Measurements from ENCODE around the gene STAT3. TPM values are rescaled to one million over a fixed set of nuclear protein-coding genes. Genes with fewer than 3 reads are reported as not detected.

The STAT3 gene
- total and polyA plus RNA-seq, 2 of the 13 experiments (the other 11 are each of a cell fraction or from before 2014, with no cell fraction given) = 61.8 to 62.4 TPM

DNA sequence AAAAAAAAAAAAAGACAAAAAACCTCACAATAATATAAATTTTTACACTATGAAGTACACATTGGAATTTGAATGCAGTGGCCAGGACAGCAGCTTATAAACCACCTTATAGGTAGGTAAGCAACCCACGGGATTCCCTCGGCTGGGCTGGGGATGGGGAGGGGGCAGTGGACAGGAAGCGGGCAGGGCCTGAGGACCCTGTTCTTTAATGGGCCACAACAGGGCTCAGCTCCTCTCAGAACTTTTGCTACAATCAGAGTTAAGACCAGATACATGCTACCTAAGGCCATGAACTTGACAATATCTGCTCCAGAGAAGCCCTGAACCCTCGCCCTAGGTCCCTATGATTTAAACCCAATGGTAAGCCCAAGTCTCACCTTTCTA, 74.9 kb downstream of the STAT3 start:
- H3K4me2 ChIP-seq (ENCODE audit: low read depth, low read length) = no peak overlapping the region; the same call in 1 of the 2 replicates
- no peaks in the 10 kb centered on the region for H3K27me3 ChIP-seq (ENCODE audit: control insufficient read depth in 1 of 2, insufficient read depth in 2 of 2, low read length in 2 of 2)
- peak overlapping the region; percentile 73 for H3K27ac ChIP-seq (ENCODE audit: extremely low read length, insufficient read depth, low read length)
- no peak overlapping the region for H3K4me3 ChIP-seq (replicated peaks in 1 of 3; ENCODE audit: insufficient read depth in 1 of 3, low read depth in 2 of 3, low read length in 3 of 3)
- no peak overlapping the region for H3K9ac ChIP-seq (ENCODE audit: insufficient read depth, low read depth, low read length)
- FAIRE-seq (no peak), DNase-seq (ENCODE audit: low spot score) (no peak), ATAC-seq (no peak)
- intact Hi-C loops (cut with micrococcal nuclease; ENCODE audit: unreplicated experiment) = no loop called here
- H3K9me3 ChIP-seq (ENCODE audit: low read length) = no peaks in the 10 kb centered on the region
- peaks cover 5 to 22% of the 10 kb centered on the region in 2 experiments; a peak in 4 of 5 replicates for H3K36me3 ChIP-seq (replicated peaks in 1 of 2; ENCODE audit: control insufficient read depth in 1 of 2, insufficient read depth in 2 of 2, low read length in 2 of 2)
- no peaks in the 10 kb centered on the region for H4K20me1 ChIP-seq (ENCODE audit: insufficient read depth, low read length)
- H2AFZ ChIP-seq (ENCODE audit: low read length) = no peak overlapping the region
- no peak for TF ChIP-seq ZNF747 (CRISPR knock-in tag; IDR thresholded peaks at IDR 0.05; ENCODE audit: borderline replicate concordance)
- TF ChIP-seq ZNF432 (CRISPR knock-in tag; IDR thresholded peaks at IDR 0.05; ENCODE audit: borderline replicate concordance) = no peak
- TF ChIP-seq, protein P1, sequence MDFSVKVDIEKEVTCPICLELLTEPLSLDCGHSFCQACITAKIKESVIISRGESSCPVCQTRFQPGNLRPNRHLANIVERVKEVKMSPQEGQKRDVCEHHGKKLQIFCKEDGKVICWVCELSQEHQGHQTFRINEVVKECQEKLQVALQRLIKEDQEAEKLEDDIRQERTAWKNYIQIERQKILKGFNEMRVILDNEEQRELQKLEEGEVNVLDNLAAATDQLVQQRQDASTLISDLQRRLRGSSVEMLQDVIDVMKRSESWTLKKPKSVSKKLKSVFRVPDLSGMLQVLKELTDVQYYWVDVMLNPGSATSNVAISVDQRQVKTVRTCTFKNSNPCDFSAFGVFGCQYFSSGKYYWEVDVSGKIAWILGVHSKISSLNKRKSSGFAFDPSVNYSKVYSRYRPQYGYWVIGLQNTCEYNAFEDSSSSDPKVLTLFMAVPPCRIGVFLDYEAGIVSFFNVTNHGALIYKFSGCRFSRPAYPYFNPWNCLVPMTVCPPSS (IDR thresholded peaks at IDR 0.05) = no peak
- TF ChIP-seq ZNF619 (CRISPR knock-in tag; IDR thresholded peaks at IDR 0.05) = no peak
- TF ChIP-seq, protein P2, sequence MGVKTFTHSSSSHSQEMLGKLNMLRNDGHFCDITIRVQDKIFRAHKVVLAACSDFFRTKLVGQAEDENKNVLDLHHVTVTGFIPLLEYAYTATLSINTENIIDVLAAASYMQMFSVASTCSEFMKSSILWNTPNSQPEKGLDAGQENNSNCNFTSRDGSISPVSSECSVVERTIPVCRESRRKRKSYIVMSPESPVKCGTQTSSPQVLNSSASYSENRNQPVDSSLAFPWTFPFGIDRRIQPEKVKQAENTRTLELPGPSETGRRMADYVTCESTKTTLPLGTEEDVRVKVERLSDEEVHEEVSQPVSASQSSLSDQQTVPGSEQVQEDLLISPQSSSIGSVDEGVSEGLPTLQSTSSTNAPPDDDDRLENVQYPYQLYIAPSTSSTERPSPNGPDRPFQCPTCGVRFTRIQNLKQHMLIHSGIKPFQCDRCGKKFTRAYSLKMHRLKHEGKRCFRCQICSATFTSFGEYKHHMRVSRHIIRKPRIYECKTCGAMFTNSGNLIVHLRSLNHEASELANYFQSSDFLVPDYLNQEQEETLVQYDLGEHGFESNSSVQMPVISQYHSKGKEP (CRISPR knock-in tag; IDR thresholded peaks at IDR 0.05) = no peak
- TF ChIP-seq, protein P3, sequence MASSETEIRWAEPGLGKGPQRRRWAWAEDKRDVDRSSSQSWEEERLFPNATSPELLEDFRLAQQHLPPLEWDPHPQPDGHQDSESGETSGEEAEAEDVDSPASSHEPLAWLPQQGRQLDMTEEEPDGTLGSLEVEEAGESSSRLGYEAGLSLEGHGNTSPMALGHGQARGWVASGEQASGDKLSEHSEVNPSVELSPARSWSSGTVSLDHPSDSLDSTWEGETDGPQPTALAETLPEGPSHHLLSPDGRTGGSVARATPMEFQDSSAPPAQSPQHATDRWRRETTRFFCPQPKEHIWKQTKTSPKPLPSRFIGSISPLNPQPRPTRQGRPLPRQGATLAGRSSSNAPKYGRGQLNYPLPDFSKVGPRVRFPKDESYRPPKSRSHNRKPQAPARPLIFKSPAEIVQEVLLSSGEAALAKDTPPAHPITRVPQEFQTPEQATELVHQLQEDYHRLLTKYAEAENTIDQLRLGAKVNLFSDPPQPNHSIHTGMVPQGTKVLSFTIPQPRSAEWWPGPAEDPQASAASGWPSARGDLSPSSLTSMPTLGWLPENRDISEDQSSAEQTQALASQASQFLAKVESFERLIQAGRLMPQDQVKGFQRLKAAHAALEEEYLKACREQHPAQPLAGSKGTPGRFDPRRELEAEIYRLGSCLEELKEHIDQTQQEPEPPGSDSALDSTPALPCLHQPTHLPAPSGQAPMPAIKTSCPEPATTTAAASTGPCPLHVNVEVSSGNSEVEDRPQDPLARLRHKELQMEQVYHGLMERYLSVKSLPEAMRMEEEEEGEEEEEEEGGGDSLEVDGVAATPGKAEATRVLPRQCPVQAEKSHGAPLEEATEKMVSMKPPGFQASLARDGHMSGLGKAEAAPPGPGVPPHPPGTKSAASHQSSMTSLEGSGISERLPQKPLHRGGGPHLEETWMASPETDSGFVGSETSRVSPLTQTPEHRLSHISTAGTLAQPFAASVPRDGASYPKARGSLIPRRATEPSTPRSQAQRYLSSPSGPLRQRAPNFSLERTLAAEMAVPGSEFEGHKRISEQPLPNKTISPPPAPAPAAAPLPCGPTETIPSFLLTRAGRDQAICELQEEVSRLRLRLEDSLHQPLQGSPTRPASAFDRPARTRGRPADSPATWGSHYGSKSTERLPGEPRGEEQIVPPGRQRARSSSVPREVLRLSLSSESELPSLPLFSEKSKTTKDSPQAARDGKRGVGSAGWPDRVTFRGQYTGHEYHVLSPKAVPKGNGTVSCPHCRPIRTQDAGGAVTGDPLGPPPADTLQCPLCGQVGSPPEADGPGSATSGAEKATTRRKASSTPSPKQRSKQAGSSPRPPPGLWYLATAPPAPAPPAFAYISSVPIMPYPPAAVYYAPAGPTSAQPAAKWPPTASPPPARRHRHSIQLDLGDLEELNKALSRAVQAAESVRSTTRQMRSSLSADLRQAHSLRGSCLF (CRISPR knock-in tag; IDR thresholded peaks at IDR 0.05; ENCODE audit: borderline replicate concordance) = no peak
- no peak for TF ChIP-seq HNRNPLL (IDR thresholded peaks at IDR 0.05; ENCODE audit: low read depth, low read length, poor library complexity, severe bottlenecking)
- no peak for TF ChIP-seq DPF2 (CRISPR knock-in tag; IDR thresholded peaks at IDR 0.05; ENCODE audit: borderline replicate concordance, low read depth)
- TF ChIP-seq MBD4 (IDR thresholded peaks at IDR 0.05; ENCODE audit: borderline replicate concordance, low read length) = no peak
- TF ChIP-seq ZNF7 (CRISPR knock-in tag; IDR thresholded peaks at IDR 0.05) = no peak
- no peak for TF ChIP-seq CAMTA2 (CRISPR knock-in tag; IDR thresholded peaks at IDR 0.05; ENCODE audit: borderline replicate concordance)
- no peak for TF ChIP-seq ZFAT (CRISPR knock-in tag; conservative IDR thresholded peaks at IDR 0.05)
- TF ChIP-seq, protein P4, sequence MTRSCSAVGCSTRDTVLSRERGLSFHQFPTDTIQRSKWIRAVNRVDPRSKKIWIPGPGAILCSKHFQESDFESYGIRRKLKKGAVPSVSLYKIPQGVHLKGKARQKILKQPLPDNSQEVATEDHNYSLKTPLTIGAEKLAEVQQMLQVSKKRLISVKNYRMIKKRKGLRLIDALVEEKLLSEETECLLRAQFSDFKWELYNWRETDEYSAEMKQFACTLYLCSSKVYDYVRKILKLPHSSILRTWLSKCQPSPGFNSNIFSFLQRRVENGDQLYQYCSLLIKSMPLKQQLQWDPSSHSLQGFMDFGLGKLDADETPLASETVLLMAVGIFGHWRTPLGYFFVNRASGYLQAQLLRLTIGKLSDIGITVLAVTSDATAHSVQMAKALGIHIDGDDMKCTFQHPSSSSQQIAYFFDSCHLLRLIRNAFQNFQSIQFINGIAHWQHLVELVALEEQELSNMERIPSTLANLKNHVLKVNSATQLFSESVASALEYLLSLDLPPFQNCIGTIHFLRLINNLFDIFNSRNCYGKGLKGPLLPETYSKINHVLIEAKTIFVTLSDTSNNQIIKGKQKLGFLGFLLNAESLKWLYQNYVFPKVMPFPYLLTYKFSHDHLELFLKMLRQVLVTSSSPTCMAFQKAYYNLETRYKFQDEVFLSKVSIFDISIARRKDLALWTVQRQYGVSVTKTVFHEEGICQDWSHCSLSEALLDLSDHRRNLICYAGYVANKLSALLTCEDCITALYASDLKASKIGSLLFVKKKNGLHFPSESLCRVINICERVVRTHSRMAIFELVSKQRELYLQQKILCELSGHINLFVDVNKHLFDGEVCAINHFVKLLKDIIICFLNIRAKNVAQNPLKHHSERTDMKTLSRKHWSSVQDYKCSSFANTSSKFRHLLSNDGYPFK (CRISPR knock-in tag; IDR thresholded peaks at IDR 0.05; ENCODE audit: borderline replicate concordance) = no peak
- no peaks in the 10 kb centered on the region for H3K79me2 ChIP-seq (ENCODE audit: insufficient read depth, low read length)
- ChIA-PET POLR2A (interaction anchor here (0.9 to 3.7 kb wide), 4 partner anchors 44 to 265 kb away, joined by 3 to 47 read pairs (median 5); partner anchors contain the start of gene STAT3), CTCF (ENCODE audit: low intra/inter-chr PET ratio, low total read pairs) (no interaction called here)
- peaks cover 95% of the 10 kb centered on the region for H3K4me1 ChIP-seq (ENCODE audit: insufficient read depth, low read length)
- WGBS (ENCODE audit: low lambda C conversion rate) = 91% methylated on average over 4 of the region's 4 CpGs
- no TSS peak for BruUV-seq (replicated peaks)
- in situ Hi-C loops (cut with HindIII; ENCODE audit: extremely low pct_ligation_motif_present, low pct_unique_long_range_greater_than_20kb) = no loop called here
